T-helper 2 cell treated with Interferon-gamma antibody and Interleukin-4, amounts not matched to agents 5 μg/mL and 100 μg/mL, for 36 hours (primary cell): ENCODE results near the gene CACFD1.
"Not testable (repeated sequence)": the region's sequence is repeated elsewhere in the genome, so short reads cannot be mapped to it uniquely, and the experiment has no call there.

ENCODE experiments used
- DNase-seq: peaks from one replicate; pipeline ENCODE4 v3.0.0; 2021; ENCODE audit warnings: low spot score
- H3K27ac Mint-ChIP-seq: one replicate; pipeline ENCODE4 v1.8.0; 2021; ENCODE audit warnings: mild to moderate bottlenecking, mixed read lengths
- H3K27me3 Mint-ChIP-seq: one replicate; pipeline ENCODE4 v1.8.0; 2021; ENCODE audit warnings: low read depth, mixed read lengths
- H3K36me3 Mint-ChIP-seq: one replicate; pipeline ENCODE4 v1.8.0; 2021; ENCODE audit warnings: low read depth, mixed read lengths
- H3K4me1 Mint-ChIP-seq: one replicate; pipeline ENCODE4 v1.8.0; 2021; ENCODE audit warnings: low read depth, mixed read lengths
- H3K4me3 Mint-ChIP-seq: one replicate; pipeline ENCODE4 v1.8.0; 2022; ENCODE audit warnings: mild to moderate bottlenecking, moderate library complexity, mixed read lengths
- H3K9me3 Mint-ChIP-seq: one replicate; pipeline ENCODE4 v1.8.0; 2021; ENCODE audit warnings: mixed read lengths

The CACFD1 gene

DNA sequence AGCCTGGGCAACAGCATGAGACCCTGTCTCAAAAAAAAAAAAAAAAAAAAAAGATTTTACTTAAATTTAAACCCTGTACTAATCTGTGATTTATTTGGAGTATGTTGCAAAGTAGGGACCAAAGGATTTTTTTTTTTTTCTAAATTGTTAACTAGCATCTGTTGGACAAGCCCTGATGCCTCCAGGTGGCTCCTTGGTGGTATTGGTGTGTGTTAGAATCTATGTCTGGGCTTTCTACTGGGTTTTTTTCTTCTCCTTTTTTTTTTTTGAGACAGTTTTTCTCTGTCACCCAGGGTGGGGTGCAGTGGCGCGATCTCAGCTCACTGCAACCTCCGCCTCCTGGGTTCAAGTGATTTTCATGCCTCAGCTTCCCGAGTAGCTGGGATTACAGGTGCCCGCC, 7.9 kb upstream of the CACFD1 start:
- H3K27me3 Mint-ChIP-seq, H3K9me3 Mint-ChIP-seq, H3K4me3 Mint-ChIP-seq, H3K36me3 Mint-ChIP-seq, H3K4me1 Mint-ChIP-seq, DNase-seq, H3K27ac Mint-ChIP-seq: not testable (repeated sequence)

DNA sequence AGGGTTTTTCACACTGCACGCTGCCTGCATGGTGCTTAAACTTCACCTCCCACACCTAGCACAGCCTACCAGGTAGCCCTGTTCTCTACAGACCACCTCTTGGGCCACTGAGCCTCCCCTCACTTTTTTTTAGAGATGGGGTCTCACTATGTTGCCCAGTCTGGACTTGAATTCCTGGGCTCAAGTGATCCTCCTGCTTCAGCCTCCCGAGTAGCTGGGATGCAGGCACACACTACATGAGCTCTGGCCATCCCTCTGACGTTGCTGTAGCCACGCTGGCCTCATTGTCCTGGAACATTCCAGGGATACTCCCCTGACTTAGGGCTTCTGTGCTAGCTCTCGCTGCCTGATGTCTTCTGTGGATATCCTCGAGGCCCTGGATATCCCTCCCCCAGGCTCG, 7.2 kb upstream of the CACFD1 start:
- no peak for DNase-seq
- no peak overlapping the region for H3K4me3 Mint-ChIP-seq
- H3K27ac Mint-ChIP-seq = no peak overlapping the region
- no peaks in the 10 kb centered on the region for H3K27me3 Mint-ChIP-seq
- no peaks in the 10 kb centered on the region for H3K4me1 Mint-ChIP-seq
- H3K9me3 Mint-ChIP-seq = no peaks in the 10 kb centered on the region
- no peaks in the 10 kb centered on the region for H3K36me3 Mint-ChIP-seq

DNA sequence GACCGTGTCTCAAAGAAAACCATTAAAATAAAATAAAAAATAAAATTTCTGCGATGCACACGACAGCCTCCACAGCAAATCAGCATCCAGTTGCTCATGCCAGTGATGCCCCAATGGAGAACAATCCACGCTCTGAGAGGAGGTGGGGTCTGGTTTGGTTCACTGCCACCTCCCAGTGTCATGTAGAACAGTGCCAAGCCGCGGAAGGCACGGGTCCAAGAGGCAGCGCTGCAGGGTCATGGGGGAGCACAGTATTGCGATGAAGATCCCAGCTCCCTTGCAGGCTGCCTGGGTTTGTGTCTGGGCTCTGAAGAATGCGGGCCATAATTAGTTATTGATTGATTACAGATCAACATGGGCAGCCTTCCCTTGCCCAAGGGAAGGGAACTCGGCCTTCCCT, 6.1 kb upstream of the CACFD1 start:
- DNase-seq = no peak
- no peaks in the 10 kb centered on the region for H3K9me3 Mint-ChIP-seq
- H3K27ac Mint-ChIP-seq = no peak overlapping the region
- H3K4me1 Mint-ChIP-seq = no peaks in the 10 kb centered on the region
- H3K36me3 Mint-ChIP-seq = no peaks in the 10 kb centered on the region
- no peaks in the 10 kb centered on the region for H3K27me3 Mint-ChIP-seq
- H3K4me3 Mint-ChIP-seq = no peak overlapping the region

DNA sequence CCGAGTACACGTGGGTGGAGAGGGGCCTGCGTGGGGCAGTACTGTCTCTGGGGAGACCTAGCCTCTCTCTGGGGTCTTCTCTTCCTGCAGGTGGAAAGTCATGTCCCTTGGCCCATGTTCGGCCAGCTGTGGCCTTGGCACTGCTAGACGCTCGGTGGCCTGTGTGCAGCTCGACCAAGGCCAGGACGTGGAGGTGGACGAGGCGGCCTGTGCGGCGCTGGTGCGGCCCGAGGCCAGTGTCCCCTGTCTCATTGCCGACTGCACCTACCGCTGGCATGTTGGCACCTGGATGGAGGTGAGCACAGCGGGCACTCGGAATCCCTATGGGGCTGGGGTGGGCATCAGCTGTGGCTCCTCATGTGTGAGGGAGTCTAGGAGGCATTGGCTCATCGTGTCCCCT, 5.5 kb upstream of the CACFD1 start:
- no peak overlapping the region for H3K4me3 Mint-ChIP-seq
- no peaks in the 10 kb centered on the region for H3K9me3 Mint-ChIP-seq
- DNase-seq = no peak
- no peaks in the 10 kb centered on the region for H3K4me1 Mint-ChIP-seq
- no peaks in the 10 kb centered on the region for H3K27me3 Mint-ChIP-seq
- H3K36me3 Mint-ChIP-seq = no peaks in the 10 kb centered on the region
- no peak overlapping the region for H3K27ac Mint-ChIP-seq

DNA sequence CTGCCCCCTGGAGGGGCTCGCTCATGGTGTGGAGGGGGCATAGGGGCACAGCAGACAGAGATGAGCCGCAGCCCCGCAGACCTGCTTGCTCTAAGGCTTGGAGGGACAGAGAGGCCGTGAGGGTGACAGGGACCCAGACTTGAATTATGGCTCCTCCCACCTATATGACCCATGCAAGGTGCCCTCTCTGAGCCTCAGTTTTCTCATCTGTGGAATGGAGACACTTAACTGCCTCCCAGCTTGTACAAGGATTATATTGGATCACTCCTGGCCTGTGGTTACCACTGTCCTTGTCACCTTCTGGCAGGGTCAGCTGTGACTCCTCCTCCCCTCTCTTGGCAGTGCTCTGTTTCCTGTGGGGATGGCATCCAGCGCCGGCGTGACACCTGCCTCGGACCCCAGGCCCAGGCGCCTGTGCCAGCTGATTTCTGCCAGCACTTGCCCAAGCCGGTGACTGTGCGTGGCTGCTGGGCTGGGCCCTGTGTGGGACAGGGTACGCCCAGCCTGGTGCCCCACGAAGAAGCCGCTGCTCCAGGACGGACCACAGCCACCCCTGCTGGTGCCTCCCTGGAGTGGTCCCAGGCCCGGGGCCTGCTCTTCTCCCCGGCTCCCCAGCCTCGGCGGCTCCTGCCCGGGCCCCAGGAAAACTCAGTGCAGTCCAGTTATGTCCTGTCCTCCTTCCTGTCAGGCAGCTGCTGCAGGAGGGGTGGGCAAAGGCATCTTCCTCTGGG, 4.7 kb upstream of the CACFD1 start:
- Mint-ChIP-seq H3K27me3 (no peaks in the 10 kb centered on the region), H3K36me3 (no peaks in the 10 kb centered on the region), H3K4me3 (no peak overlapping the region), H3K27ac (no peak overlapping the region), H3K4me1 (peaks cover 2% of the 10 kb centered on the region), H3K9me3 (no peaks in the 10 kb centered on the region)
- no peak for DNase-seq

DNA sequence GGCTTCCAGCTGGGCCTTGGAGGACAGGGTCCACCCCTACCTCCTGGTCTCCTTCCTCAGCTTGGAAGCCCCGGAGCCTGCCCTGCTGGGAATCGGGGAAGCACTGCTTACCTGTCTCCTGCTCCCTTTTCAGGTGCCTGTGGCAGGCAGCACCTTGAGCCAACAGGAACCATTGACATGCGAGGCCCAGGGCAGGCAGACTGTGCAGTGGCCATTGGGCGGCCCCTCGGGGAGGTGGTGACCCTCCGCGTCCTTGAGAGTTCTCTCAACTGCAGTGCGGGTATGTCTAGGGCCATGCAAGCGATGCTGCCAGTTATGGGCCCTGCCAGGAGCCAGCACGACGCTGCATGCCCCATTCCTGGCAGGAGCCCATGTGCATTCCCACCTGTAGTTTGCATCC, 3.8 kb upstream of the CACFD1 start:
- H3K27ac Mint-ChIP-seq = no peak overlapping the region

DNA sequence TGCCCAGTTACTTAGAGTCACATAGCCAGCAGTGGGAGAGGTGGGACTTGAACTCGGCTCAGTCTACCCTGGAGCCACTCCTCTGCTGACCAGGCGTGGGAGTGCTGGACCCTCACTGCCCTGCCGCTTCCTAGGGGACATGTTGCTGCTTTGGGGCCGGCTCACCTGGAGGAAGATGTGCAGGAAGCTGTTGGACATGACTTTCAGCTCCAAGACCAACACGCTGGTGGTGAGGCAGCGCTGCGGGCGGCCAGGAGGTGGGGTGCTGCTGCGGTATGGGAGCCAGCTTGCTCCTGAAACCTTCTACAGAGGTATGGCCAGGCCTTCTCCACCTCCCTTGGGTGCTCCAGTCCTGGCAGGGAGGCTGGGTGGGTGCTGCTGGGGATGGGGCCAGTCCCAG, 3.4 kb upstream of the CACFD1 start:
- no peak for DNase-seq
- Mint-ChIP-seq H3K27ac (no peak overlapping the region), H3K4me3 (no peak overlapping the region), H3K4me1 (peaks cover 2% of the 10 kb centered on the region), H3K27me3 (peaks cover 7% of the 10 kb centered on the region), H3K36me3 (no peaks in the 10 kb centered on the region), H3K9me3 (no peaks in the 10 kb centered on the region)

More for the DNA sequence above, 3.8 kb upstream of the CACFD1 start:
- H3K4me1 Mint-ChIP-seq = peaks cover 2% of the 10 kb centered on the region
- H3K36me3 Mint-ChIP-seq = no peaks in the 10 kb centered on the region
- no peak for DNase-seq
- H3K4me3 Mint-ChIP-seq = no peak overlapping the region
- peaks cover 3% of the 10 kb centered on the region for H3K27me3 Mint-ChIP-seq
- no peaks in the 10 kb centered on the region for H3K9me3 Mint-ChIP-seq

DNA sequence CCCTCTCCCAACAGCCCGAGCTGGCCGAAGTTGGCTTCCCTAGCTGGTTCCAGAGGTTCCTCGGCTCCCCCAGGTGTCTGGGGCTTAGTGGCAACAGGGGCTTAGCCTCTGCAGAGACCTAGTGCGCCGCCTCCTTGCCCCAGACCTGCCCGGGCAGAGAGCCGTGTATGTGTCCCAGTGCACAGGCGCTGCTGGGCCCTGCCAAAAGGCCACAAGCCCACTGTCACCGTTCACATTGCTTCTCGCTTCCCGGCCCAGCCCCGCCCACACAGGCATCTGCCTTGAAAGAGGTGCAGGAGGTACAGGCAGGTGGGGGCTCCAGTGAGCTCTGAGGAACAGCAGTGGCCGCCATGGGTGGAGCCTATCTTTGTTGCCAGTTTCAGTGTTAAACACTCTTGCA, 2.5 kb upstream of the CACFD1 start:
- Mint-ChIP-seq H3K9me3 (no peaks in the 10 kb centered on the region), H3K4me1 (peaks cover 2% of the 10 kb centered on the region), H3K4me3 (no peak overlapping the region), H3K36me3 (no peaks in the 10 kb centered on the region), H3K27ac (no peak overlapping the region), H3K27me3 (peaks cover 10% of the 10 kb centered on the region)
- DNase-seq = no peak

DNA sequence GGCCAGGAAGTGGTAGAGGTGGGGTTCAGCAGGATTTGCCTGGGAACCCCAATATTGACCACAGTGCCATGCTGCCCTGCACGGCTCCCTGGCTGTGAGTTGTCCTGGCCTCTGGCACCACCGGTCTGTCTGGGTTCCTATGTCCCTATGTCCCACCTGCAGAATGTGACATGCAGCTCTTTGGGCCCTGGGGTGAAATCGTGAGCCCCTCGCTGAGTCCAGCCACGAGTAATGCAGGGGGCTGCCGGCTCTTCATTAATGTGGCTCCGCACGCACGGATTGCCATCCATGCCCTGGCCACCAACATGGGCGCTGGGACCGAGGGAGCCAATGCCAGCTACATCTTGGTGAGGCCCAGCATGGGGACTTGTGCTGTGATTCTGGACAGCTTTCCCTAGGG, 2.0 kb upstream of the CACFD1 start:
- Mint-ChIP-seq H3K4me3 (no peak overlapping the region), H3K27me3 (peaks cover 10% of the 10 kb centered on the region), H3K9me3 (no peaks in the 10 kb centered on the region), H3K4me1 (peaks cover 2% of the 10 kb centered on the region), H3K36me3 (no peaks in the 10 kb centered on the region), H3K27ac (no peak overlapping the region)
- DNase-seq = no peak

DNA sequence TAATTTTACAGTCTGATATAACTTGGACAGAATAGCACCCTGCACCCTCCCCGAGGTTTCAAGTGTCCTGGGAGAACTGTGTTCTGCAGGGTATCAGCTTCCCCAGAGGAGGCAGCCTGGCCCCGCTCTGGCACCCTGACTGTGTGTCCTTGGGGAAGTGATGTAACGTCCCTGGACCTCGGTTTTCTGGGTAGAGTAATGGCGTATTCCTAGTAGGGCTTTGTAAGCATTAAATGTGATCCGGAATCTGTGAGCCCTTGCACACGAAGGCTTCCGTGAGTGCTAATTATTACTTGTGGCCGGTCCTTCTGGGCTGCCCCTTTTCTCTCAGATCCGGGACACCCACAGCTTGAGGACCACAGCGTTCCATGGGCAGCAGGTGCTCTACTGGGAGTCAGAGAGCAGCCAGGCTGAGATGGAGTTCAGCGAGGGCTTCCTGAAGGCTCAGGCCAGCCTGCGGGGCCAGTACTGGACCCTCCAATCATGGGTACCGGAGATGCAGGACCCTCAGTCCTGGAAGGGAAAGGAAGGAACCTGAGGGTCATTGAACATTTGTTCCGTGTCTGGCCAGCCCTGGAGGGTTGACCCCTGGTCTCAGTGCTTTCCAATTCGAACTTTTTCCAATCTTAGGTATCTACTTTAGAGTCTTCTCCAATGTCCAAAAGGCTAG, 1.0 kb upstream of the CACFD1 start:
- H3K27me3 Mint-ChIP-seq = peaks cover 10% of the 10 kb centered on the region
- H3K4me1 Mint-ChIP-seq = peaks cover 2% of the 10 kb centered on the region
- H3K9me3 Mint-ChIP-seq = no peaks in the 10 kb centered on the region
- no peaks in the 10 kb centered on the region for H3K36me3 Mint-ChIP-seq
- peak overlapping the region; percentile 90 for H3K4me3 Mint-ChIP-seq
- no peak for DNase-seq
- H3K27ac Mint-ChIP-seq = no peak overlapping the region

DNA sequence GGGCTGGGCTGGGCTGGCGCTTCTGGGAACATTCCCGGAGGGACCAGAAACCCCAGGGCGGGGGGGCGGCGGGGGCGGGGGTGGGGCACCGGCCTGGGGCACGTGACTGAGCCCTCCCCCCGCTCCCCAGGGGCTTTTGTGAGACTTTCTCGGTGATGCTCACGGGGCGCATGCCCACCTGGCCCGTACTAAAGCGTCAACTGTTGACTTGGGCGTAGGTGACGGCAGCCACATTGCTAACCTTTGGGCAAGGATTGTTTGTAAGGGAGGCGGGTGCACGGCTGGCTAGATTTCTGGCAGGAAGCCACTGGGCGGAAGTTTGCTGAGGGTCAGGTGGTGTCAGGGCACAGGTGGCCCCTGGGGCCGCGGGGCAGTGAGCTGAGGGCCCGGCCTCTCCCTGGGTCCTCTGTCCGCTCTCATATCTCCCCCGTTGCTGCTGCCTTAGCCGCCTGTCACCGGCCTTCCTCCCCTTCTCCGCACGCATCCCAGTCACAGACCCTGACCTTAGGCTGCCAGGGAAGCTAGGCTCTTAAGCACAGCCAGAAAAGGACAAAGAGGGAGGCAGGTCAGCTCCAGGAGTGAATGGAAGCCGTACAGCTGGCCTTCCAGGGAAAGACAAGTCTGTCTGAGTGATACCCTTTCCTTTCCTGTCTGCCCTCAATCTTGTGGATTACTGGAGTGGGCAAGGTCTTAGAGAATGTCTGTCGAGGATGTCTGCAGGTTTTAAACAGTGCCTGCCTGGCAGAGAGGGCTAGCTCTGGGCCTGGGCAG, 812 bp downstream of the CACFD1 start:
- DNase-seq = no peak
- Mint-ChIP-seq H3K4me1 (peaks cover 2% of the 10 kb centered on the region), H3K27ac (no peak overlapping the region), H3K4me3 (peak overlapping the region; percentile 58), H3K36me3 (no peaks in the 10 kb centered on the region), H3K9me3 (no peaks in the 10 kb centered on the region), H3K27me3 (peaks cover 10% of the 10 kb centered on the region)

DNA sequence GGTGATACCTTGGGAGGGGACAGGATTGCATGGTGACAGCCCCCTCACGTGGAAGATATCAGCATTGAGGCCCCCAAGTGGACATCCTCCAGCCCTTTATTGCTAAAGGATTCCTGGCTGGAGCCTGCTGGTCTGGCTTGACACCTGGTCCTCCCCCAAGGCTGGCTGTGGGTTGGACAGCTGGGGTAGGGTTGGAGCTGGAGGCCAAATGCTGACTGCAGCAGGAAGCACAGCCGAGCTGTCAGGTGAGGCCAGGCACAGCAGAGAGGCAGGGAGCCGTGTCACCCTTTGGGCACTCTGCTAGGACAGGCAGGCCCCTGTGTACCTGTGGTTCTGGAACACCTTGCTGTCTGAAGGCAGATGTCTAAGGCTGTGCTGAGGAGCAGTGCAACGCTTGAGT, 2.2 kb downstream of the CACFD1 start:
- Mint-ChIP-seq H3K4me3 (no peak overlapping the region), H3K36me3 (no peaks in the 10 kb centered on the region), H3K27me3 (peaks cover 10% of the 10 kb centered on the region), H3K4me1 (peaks cover 2% of the 10 kb centered on the region), H3K9me3 (no peaks in the 10 kb centered on the region), H3K27ac (no peak overlapping the region)
- DNase-seq = no peak

DNA sequence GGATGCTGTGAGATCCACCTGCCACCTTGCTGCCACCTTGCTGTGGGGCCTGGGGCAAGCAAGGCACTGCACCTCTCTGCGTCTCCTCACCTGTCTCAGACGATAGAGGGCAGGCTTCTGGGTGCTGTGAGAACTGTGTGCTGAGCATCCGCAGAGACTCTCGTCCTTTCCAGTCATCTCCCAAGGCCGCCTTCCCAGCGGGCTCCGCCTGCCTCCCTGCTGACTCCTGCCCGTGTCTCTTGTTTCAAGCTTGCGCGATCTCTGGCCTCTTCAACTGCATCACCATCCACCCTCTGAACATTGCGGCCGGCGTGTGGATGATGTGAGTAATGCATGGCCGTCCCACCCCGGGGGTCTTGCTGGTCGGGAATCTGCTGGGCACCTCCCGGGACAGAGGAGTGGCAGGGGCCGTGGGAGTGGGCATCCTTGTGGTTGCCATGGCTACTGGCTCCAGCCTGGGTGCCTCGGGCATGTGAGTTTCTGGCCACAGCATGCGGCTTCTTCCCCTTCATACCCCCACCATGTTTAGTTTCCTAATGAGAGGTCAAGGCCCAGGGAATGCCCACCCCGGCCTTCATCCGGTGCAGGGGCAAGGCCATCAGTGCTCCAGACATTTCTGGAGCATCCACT, 3.6 kb downstream of the CACFD1 start:
- DNase-seq = no peak

More for the DNA sequence above, 3.6 kb downstream of the CACFD1 start:
- H3K4me3 Mint-ChIP-seq = no peak overlapping the region
- H3K27ac Mint-ChIP-seq = no peak overlapping the region
- no peaks in the 10 kb centered on the region for H3K9me3 Mint-ChIP-seq
- H3K36me3 Mint-ChIP-seq = no peaks in the 10 kb centered on the region
- peaks cover 2% of the 10 kb centered on the region for H3K4me1 Mint-ChIP-seq
- H3K27me3 Mint-ChIP-seq = peaks cover 10% of the 10 kb centered on the region
